HepG2 (cell line): Measurements from ENCODE around the gene GFPT1. TPM values are rescaled to one million over a fixed set of nuclear protein-coding genes. Genes with fewer than 3 reads are reported as not detected.

Experiments
- ATAC-seq: fragments of 200-7000 bp; cut with Tn5 transposase; 3 replicates; pipeline ENCODE4 v1.9.1; 2020; ENCODE audit warnings: mild to moderate bottlenecking, moderate library complexity
- BruUV-seq: library from RNA; stranded (reverse); fragments of 400-500 nt; replicated peaks from 2 replicates; lab custom pipeline; 2021; lab: Mats Ljungman, UMichigan
- CTCF ChIA-PET: fragments of 300-600 bp; formaldehyde crosslinking; extraction: SDS; loops from one replicate; lab custom pipeline; 2021; ENCODE audit warnings: low total read pairs, inconsistent platforms, low intra/inter-chr PET ratio; lab: Yijun Ruan, JAX
- POLR2A ChIA-PET: fragments of 350-600 bp; sonication (Branson Sonifier 250); formaldehyde crosslinking; loops from one replicate; lab custom pipeline; 2020; ENCODE audit warnings: antibody characterized with exemption, inconsistent platforms; lab: Yijun Ruan, JAX
- DNase-seq: peaks from one replicate; pipeline ENCODE4 v3.0.0-alpha.2; 2015; ENCODE audit warnings: low spot score
- FAIRE-seq: peaks from 3 replicates; lab custom pipeline; 2011; peaks lifted over from hg19 to GRCh38; lab: Jason Lieb, UNC
- H2AFZ ChIP-seq: one replicate; pipeline ENCODE4 v1.6.1; 2011; ENCODE audit warnings: low read length, inconsistent platforms
- H3K27ac ChIP-seq: fragments of 300-600 bp; 3 replicates; pipeline ENCODE4 v1.8.0; 2011; ENCODE audit warnings: mixed run types, mild to moderate bottlenecking, mixed read lengths, low read length, inconsistent platforms; ENCODE audit not compliant: insufficient read depth; ENCODE audit errors: extremely low read length
- H3K27me3 ChIP-seq, 2 experiments: fragments of 200-600 bp in 1 of 2; 2 replicates in 1 of 2; 3 replicates in 1 of 2; pipeline versions ENCODE4 v1.6.0 to v1.8.0; 2011; ENCODE audit warnings: low read length in 2 of 2, mild to moderate bottlenecking in 2 of 2, moderate library complexity in 2 of 2, inconsistent platforms in 1 of 2; ENCODE audit not compliant: insufficient read depth in 2 of 2, control insufficient read depth in 1 of 2
- H3K36me3 ChIP-seq, 2 experiments: fragments of 200-600 bp in 1 of 2; replicated peaks in 1 of 2; 2 replicates in 1 of 2; 3 replicates in 1 of 2; pipeline versions ENCODE4 v1.5.1 to v1.8.0; 2011; ENCODE audit warnings: low read length in 2 of 2, inconsistent platforms in 1 of 2; ENCODE audit not compliant: insufficient read depth in 2 of 2, control insufficient read depth in 1 of 2
- H3K4me1 ChIP-seq: 2 replicates; pipeline ENCODE4 v1.5.1; 2012; ENCODE audit warnings: low read length, inconsistent platforms; ENCODE audit not compliant: insufficient read depth
- H3K4me2 ChIP-seq: 2 replicates; pipeline ENCODE4 v1.6.0; 2011; ENCODE audit warnings: low read depth, low read length, inconsistent platforms
- H3K4me3 ChIP-seq, 3 experiments: fragments of 200-600 bp in 1 of 3; sonication (generic), shearing (Covaris generic) in 1 of 3; replicated peaks in 1 of 3; 2 replicates each; pipeline ENCODE4 v1.5.1; 2011 to 2016; ENCODE audit warnings: low read length in 3 of 3, inconsistent platforms in 2 of 3, low read depth in 2 of 3, mild to moderate bottlenecking in 2 of 3, control low read depth in 1 of 3, mixed read lengths in 1 of 3; ENCODE audit not compliant: insufficient read depth in 1 of 3
- H3K79me2 ChIP-seq: one replicate; pipeline ENCODE4 v1.6.1; 2011; ENCODE audit warnings: low read length, inconsistent platforms; ENCODE audit not compliant: insufficient read depth
- H3K9ac ChIP-seq: 2 replicates; pipeline ENCODE4 v1.6.0; 2011; ENCODE audit warnings: mild to moderate bottlenecking, low read depth, low read length, inconsistent platforms; ENCODE audit not compliant: insufficient read depth
- H3K9me3 ChIP-seq: 2 replicates; pipeline ENCODE4 v1.5.1; 2012; ENCODE audit warnings: mild to moderate bottlenecking, low read length
- H4K20me1 ChIP-seq: 2 replicates; pipeline ENCODE4 v1.6.0; 2011; ENCODE audit warnings: inconsistent platforms, mild to moderate bottlenecking, low read length, moderate library complexity; ENCODE audit not compliant: insufficient read depth
- ARNT ChIP-seq: fragments of 450-650 bp; IDR thresholded peaks from 2 replicates; pipeline ENCODE4 v1.6.1; 2017
- CCDC6 ChIP-seq: sonication (generic); formaldehyde crosslinking; IDR thresholded peaks from 2 replicates; pipeline ENCODE4 v1.8.1; 2022; ENCODE audit warnings: mild to moderate bottlenecking, missing genetic modification reagents, moderate library complexity
- GABPB1 ChIP-seq: IDR thresholded peaks from 2 replicates; pipeline ENCODE4 v1.6.1; 2016; ENCODE audit warnings: mild to moderate bottlenecking, missing genetic modification reagents, moderate library complexity, missing compliant biosample characterization
- KDM5A ChIP-seq: fragments of 200-600 bp; sonication (generic); IDR thresholded peaks from 2 replicates; pipeline ENCODE4 v1.7.0; 2018; ENCODE audit warnings: antibody characterized with exemption, mild to moderate bottlenecking, low read length, borderline replicate concordance
- ONECUT2 ChIP-seq: sonication (generic); formaldehyde crosslinking; IDR thresholded peaks from 2 replicates; pipeline ENCODE4 v1.4.0; 2020; ENCODE audit warnings: missing genetic modification reagents
- PHF5A ChIP-seq: IDR thresholded peaks from one replicate; pipeline ENCODE4 v1.6.1; 2018; ENCODE audit warnings: low read depth, missing genetic modification reagents; ENCODE audit not compliant: unreplicated experiment
- POGZ ChIP-seq: sonication (generic); formaldehyde crosslinking; IDR thresholded peaks from 2 replicates; pipeline ENCODE4 v1.4.0; 2020; ENCODE audit warnings: mild to moderate bottlenecking, missing genetic modification reagents
- ZBTB37 ChIP-seq: sonication (generic); formaldehyde crosslinking; IDR thresholded peaks from 2 replicates; pipeline ENCODE4 v1.4.0; 2020; ENCODE audit warnings: mild to moderate bottlenecking, missing genetic modification reagents
- ZNF20 ChIP-seq: sonication (generic); formaldehyde crosslinking; IDR thresholded peaks from 2 replicates; pipeline ENCODE4 v1.4.0; 2020; ENCODE audit warnings: mild to moderate bottlenecking, moderate library complexity, missing genetic modification reagents
- ZNF282 ChIP-seq: fragments of 450-650 bp; IDR thresholded peaks from 2 replicates; pipeline ENCODE4 v1.6.1; 2018; ENCODE audit not compliant: partially characterized antibody
- ZNF3 ChIP-seq: IDR thresholded peaks from 2 replicates; pipeline ENCODE4 v1.7.0; 2017; ENCODE audit warnings: inconsistent platforms
- ZNF333 ChIP-seq: sonication (generic); formaldehyde crosslinking; IDR thresholded peaks from 2 replicates; pipeline ENCODE4 v1.4.0; 2020; ENCODE audit warnings: mild to moderate bottlenecking, missing genetic modification reagents, borderline replicate concordance
- ZNF639 ChIP-seq: conservative IDR thresholded peaks from 2 replicates; pipeline ENCODE4 v1.6.1; 2018; ENCODE audit warnings: missing genetic modification reagents
- ZNF879 ChIP-seq: sonication (generic); formaldehyde crosslinking; IDR thresholded peaks from 2 replicates; pipeline ENCODE4 v1.8.1; 2023; ENCODE audit warnings: missing genetic modification reagents
- WGBS: methylation state at CpG from one replicate; pipeline ENCODE4 v1.1.6; 2017; ENCODE audit warnings: low lambda C conversion rate; 5-methylcytosine and 5-hydroxymethylcytosine counted together
- in situ Hi-C: cut with HindIII; loops from 2 replicates; pipeline ENCODE4 v1.10.0; 2017; ENCODE audit warnings: low pct_unique_long_range_greater_than_20kb; ENCODE audit not compliant: extremely low pct_ligation_motif_present
- intact Hi-C: fragments of 100-400 bp; cut with micrococcal nuclease; formaldehyde crosslinking; loops from one replicate; pipeline ENCODE4 v1.10.0; 2022; ENCODE audit not compliant: unreplicated experiment
- polyA plus RNA-seq, 8 experiments: library from polyadenylated mRNA; depleted of rRNA in 3 of 8; stranded (reverse) in 7 of 8; unstranded in 1 of 8; fragments of >200 nt; fragmentation: Illumina TruSeq in 4 of 8; extraction: Trizol in 4 of 8; gene quantifications; 2 replicates each; pipeline versions ENCODE4 v1.2.1 to v1.2.3, GENCODE V29; 2011 to 2016; ENCODE audit warnings: low read depth in 4 of 8, missing spikeins in 1 of 8, mixed read lengths in 1 of 8; ENCODE audit not compliant: insufficient read depth in 1 of 8
- total RNA-seq, 5 experiments: library from RNA; depleted of rRNA; stranded (reverse); fragments of >200 nt; fragmentation: Illumina TruSeq; extraction: Trizol; gene quantifications; 2 replicates each; pipeline ENCODE4 v1.2.3, GENCODE V29; 2016; ENCODE audit warnings: low read depth in 1 of 5
- TF ChIP-seq, protein P1 (sequence below): sonication (generic); formaldehyde crosslinking; IDR thresholded peaks from 2 replicates; pipeline ENCODE4 v1.5.0; 2020; ENCODE audit warnings: mild to moderate bottlenecking, missing genetic modification reagents

The GFPT1 gene
- total and polyA plus RNA-seq, 2 of the 13 experiments (the other 11 are each of a cell fraction or from before 2014, with no cell fraction given): 24.0 to 84.9 TPM

- CTCF ChIA-PET: no interaction called here
- intact Hi-C loops: loop anchor here (2.0 to 10.0 kb wide), 2 partner anchors 50 to 212 kb away; partner anchors contain the start of gene NFU1
- WGBS: 1% methylated on average over 6 of the region's 6 CpGs
- Histone ChIP-seq H2AFZ (no peak overlapping the region), H3K27ac (peak overlapping the region; percentile 80)
- TF ChIP-seq POGZ (CRISPR knock-in tag) (no peak), ZNF282 (no peak), KDM5A (peak; percentile 67; the same call in 1 of the 2 replicates), ZNF20 (0 out of 2 replicates have a peak, but pooled peaks have one; percentile 56), PHF5A (CRISPR knock-in tag) (peak; percentile 4), CCDC6 (CRISPR knock-in tag) (no peak), ARNT (no peak), ZNF3 (CRISPR knock-in tag) (no peak), ONECUT2 (CRISPR knock-in tag) (peak; percentile 83), ZNF879 (CRISPR knock-in tag) (0 out of 2 replicates have a peak, but pooled peaks have one; percentile 19), ZBTB37 (peak; percentile 73; the same call in 1 of the 2 replicates), ZNF333 (CRISPR knock-in tag) (0 out of 2 replicates have a peak, but pooled peaks have one; percentile 11), GABPB1 (CRISPR knock-in tag) (no peak), ZNF639 (CRISPR knock-in tag) (no peak)
- TF ChIP-seq, protein P1, sequence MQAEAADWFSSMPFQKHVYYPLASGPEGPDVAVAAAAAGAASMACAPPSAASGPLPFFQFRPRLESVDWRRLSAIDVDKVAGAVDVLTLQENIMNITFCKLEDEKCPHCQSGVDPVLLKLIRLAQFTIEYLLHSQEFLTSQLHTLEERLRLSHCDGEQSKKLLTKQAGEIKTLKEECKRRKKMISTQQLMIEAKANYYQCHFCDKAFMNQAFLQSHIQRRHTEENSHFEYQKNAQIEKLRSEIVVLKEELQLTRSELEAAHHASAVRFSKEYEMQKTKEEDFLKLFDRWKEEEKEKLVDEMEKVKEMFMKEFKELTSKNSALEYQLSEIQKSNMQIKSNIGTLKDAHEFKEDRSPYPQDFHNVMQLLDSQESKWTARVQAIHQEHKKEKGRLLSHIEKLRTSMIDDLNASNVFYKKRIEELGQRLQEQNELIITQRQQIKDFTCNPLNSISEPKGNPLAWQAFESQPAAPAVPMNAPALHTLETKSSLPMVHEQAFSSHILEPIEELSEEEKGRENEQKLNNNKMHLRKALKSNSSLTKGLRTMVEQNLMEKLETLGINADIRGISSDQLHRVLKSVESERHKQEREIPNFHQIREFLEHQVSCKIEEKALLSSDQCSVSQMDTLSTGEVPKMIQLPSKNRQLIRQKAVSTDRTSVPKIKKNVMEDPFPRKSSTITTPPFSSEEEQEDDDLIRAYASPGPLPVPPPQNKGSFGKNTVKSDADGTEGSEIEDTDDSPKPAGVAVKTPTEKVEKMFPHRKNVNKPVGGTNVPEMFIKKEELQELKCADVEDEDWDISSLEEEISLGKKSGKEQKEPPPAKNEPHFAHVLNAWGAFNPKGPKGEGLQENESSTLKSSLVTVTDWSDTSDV: no peak
- TF ChIP-seq, all 625 proteins: peak for 7
- POLR2A ChIA-PET: interaction anchor here (0.6 to 2.1 kb wide), 4 partner anchors 15 to 169 kb away, joined by 3 to 20 read pairs (median 4); partner anchors contain the start of gene NFU1
- Histone ChIP-seq H3K4me3 (peak overlapping the region; percentile 79 to 99 (median 93)), H3K36me3 (peaks cover 3 to 13% of the 10 kb centered on the region in 2 experiments; a peak in 4 of 5 replicates), H3K4me1 (peaks cover 61% of the 10 kb centered on the region), H3K27me3 (no peaks in the 10 kb centered on the region; a peak in 1 of 5 replicates), H4K20me1 (peaks cover 25% of the 10 kb centered on the region), H3K9ac (peak overlapping the region; percentile 88), H3K79me2 (peaks cover 58% of the 10 kb centered on the region), H3K4me2 (peak overlapping the region; percentile 87), H3K9me3 (no peaks in the 10 kb centered on the region)
- FAIRE-seq: no peak
- in situ Hi-C loops: no loop called here
- peak; percentile 24 for ATAC-seq
- peak; percentile 24 for DNase-seq
- TSS peak; percentile 66 for BruUV-seq
Measured at GRCh38 chr2:69386360-69386759, 667 bp downstream of the GFPT1 start.
